ENCODE results near the gene GPATCH8. TPM values are rescaled to one million over a fixed set of nuclear protein-coding genes. Genes with fewer than 3 reads are reported as not detected.
A peak's percentile ranks its signal among the peaks of the same experiment; 100 is the strongest.

Gene GPATCH8
- total and polyA plus RNA-seq, 9 of the 15 experiments (the other 6 are each of a cell fraction or from before 2014, with no cell fraction given) = 10.6 to 29.6 (median 13.2) TPM

GRCh38 chr17:44546671-44547606 is 43.7 kb upstream of the GPATCH8 start (continued):
- TF ChIP-seq PCBP2 (IDR thresholded peaks at IDR 0.05; ENCODE audit: low read depth, low read length, poor library complexity, severe bottlenecking) (no peak), ZBTB5 (IDR thresholded peaks at IDR 0.05) (no peak), ZNF707 (CRISPR knock-in tag; conservative IDR thresholded peaks at IDR 0.05) (no peak), ZNF609 (CRISPR knock-in tag; IDR thresholded peaks at IDR 0.05; ENCODE audit: borderline replicate concordance) (no peak), RFX1 (IDR thresholded peaks at IDR 0.05) (no peak), ZBTB34 (CRISPR knock-in tag; IDR thresholded peaks at IDR 0.05) (no peak), CTCFL (IDR thresholded peaks at IDR 0.05; ENCODE audit: borderline replicate concordance, insufficient read depth, low read depth, low read length, poor library complexity, severe bottlenecking) (no peak), CLOCK (CRISPR knock-in tag; IDR thresholded peaks at IDR 0.05; ENCODE audit: borderline replicate concordance) (no peak), ZNF175 (CRISPR knock-in tag; IDR thresholded peaks at IDR 0.05; ENCODE audit: low read depth) (peak; percentile 46; the same call in 1 of the 2 replicates), JUND (IDR thresholded peaks at IDR 0.05; ENCODE audit: borderline replicate concordance, low read depth, low read length) (peak; percentile 87), JUND (tag; IDR thresholded peaks at IDR 0.05; ENCODE audit: borderline replicate concordance, low read depth, low read length) (peak; percentile 89; the same call in 2 of the 3 replicates)

Measured in K562 (cell line).